Glutamatergic neuron (in vitro differentiated cells): ENCODE measurements around the gene NOX3. TPM values are rescaled to one million over a fixed set of nuclear protein-coding genes. Genes with fewer than 3 reads are reported as not detected.

Experiments used
- DNase-seq: peaks from one replicate; pipeline ENCODE4 v3.0.0; 2022
- H3K27ac Mint-ChIP-seq: one replicate; pipeline ENCODE4 v1.8.0; 2020; ENCODE audit warnings: mild to moderate bottlenecking, mixed read lengths, inconsistent platforms; ENCODE audit not compliant: unreplicated experiment
- H3K27me3 Mint-ChIP-seq: one replicate; pipeline ENCODE4 v1.8.0; 2020; ENCODE audit warnings: mild to moderate bottlenecking, moderate library complexity, mixed read lengths, inconsistent platforms; ENCODE audit not compliant: unreplicated experiment
- H3K36me3 Mint-ChIP-seq: one replicate; pipeline ENCODE4 v1.8.0; 2020; ENCODE audit warnings: mild to moderate bottlenecking, mixed read lengths, inconsistent platforms; ENCODE audit not compliant: unreplicated experiment
- H3K4me1 Mint-ChIP-seq: one replicate; pipeline ENCODE4 v1.8.0; 2020; ENCODE audit warnings: mild to moderate bottlenecking, low read depth, mixed read lengths, inconsistent platforms; ENCODE audit not compliant: unreplicated experiment
- H3K4me3 Mint-ChIP-seq: one replicate; pipeline ENCODE4 v1.8.0; 2020; ENCODE audit warnings: mild to moderate bottlenecking, mixed read lengths, inconsistent platforms; ENCODE audit not compliant: unreplicated experiment
- H3K9me3 Mint-ChIP-seq: one replicate; pipeline ENCODE4 v1.8.0; 2020; ENCODE audit warnings: mild to moderate bottlenecking, moderate library complexity, mixed read lengths, inconsistent platforms; ENCODE audit not compliant: unreplicated experiment
- CTCF ChIP-seq: fragments of 200-600 bp; sonication (generic); IDR thresholded peaks from one replicate; pipeline ENCODE4 v1.5.0; 2021; ENCODE audit not compliant: partially characterized antibody, unreplicated experiment
- total RNA-seq: library from RNA; stranded (reverse); fragmentation: NEBNext Ultra II Directional; extraction: Animal tissue kit (Norgen Biotek cat#: 25700); gene quantifications from one replicate; pipeline ENCODE4 v1.2.1, GENCODE V29; 2021; ENCODE audit not compliant: unreplicated experiment

The NOX3 gene
- total RNA-seq, 1 donor from 2014 or later: not detected

- H3K36me3 Mint-ChIP-seq: no peaks in the 10 kb centered on the region
- no peak overlapping the region for H3K27ac Mint-ChIP-seq
- no peak for DNase-seq
- H3K9me3 Mint-ChIP-seq: no peaks in the 10 kb centered on the region
- TF ChIP-seq CTCF: no peak
- no peak overlapping the region for H3K4me3 Mint-ChIP-seq
- peaks cover 2% of the 10 kb centered on the region for H3K4me1 Mint-ChIP-seq
- no peaks in the 10 kb centered on the region for H3K27me3 Mint-ChIP-seq
Observed at GRCh38 chr6:155424181-155424580, 31.5 kb downstream of the NOX3 start.

- Mint-ChIP-seq H3K27ac (no peak overlapping the region), H3K36me3 (no peaks in the 10 kb centered on the region), H3K4me1 (peaks cover 2% of the 10 kb centered on the region), H3K9me3 (no peaks in the 10 kb centered on the region), H3K4me3 (no peak overlapping the region), H3K27me3 (no peaks in the 10 kb centered on the region)
- DNase-seq: no peak
- TF ChIP-seq CTCF: no peak
Observed at GRCh38 chr6:155422635-155423034, 33.0 kb downstream of the NOX3 start.

- Mint-ChIP-seq H3K27me3 (no peaks in the 10 kb centered on the region), H3K36me3 (no peaks in the 10 kb centered on the region), H3K9me3 (no peaks in the 10 kb centered on the region), H3K4me1 (no peaks in the 10 kb centered on the region), H3K4me3 (no peak overlapping the region), H3K27ac (no peak overlapping the region)
- no peak for TF ChIP-seq CTCF
- no peak for DNase-seq
Observed at GRCh38 chr6:155420492-155420891, 35.1 kb downstream of the NOX3 start.

GRCh38 chr6:155419161-155419560, 36.5 kb downstream of the NOX3 start:
- H3K9me3 Mint-ChIP-seq: no peaks in the 10 kb centered on the region
- H3K36me3 Mint-ChIP-seq: no peaks in the 10 kb centered on the region
- no peaks in the 10 kb centered on the region for H3K27me3 Mint-ChIP-seq
- DNase-seq: no peak
- no peak for TF ChIP-seq CTCF
- no peaks in the 10 kb centered on the region for H3K4me1 Mint-ChIP-seq
- no peak overlapping the region for H3K4me3 Mint-ChIP-seq
- H3K27ac Mint-ChIP-seq: no peak overlapping the region

GRCh38 chr6:155418017-155418761, 37.5 kb downstream of the NOX3 start:
- DNase-seq: no peak
- Mint-ChIP-seq H3K27ac (no peak overlapping the region), H3K4me3 (no peak overlapping the region), H3K36me3 (no peaks in the 10 kb centered on the region), H3K4me1 (no peaks in the 10 kb centered on the region), H3K27me3 (no peaks in the 10 kb centered on the region), H3K9me3 (no peaks in the 10 kb centered on the region)
- no peak for TF ChIP-seq CTCF
